ENCODE measurements around the gene PDHX. TPM values are rescaled to one million over a fixed set of nuclear protein-coding genes. Genes with fewer than 3 reads are reported as not detected.

The PDHX gene
- total RNA-seq, 1 donor from 2014 or later, result 18.6 TPM

DNA sequence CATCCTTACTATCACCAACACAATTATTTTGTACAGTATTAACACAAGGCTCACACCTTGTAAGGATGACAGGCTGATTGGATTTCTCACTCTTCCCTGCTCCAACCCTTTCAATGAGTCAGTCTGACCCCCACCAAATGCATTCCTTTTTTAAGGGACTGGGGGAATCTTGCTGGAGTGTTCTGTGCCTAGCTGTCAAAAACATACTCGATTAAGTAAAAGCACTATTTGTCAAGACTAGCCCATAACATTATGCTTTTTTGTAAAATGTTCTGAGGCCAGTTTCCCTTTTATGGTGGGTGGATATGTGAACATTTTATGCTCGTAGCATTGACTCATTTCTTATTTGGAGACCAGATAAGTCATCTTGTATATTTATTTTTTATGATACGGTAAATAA, 87.2 kb downstream of the PDHX start:
- DNase-seq (no peak), ATAC-seq (ENCODE audit: low read depth) (no peak)
- Mint-ChIP-seq H3K4me3 (no peak overlapping the region), H3K4me1 (peaks cover 60% of the 10 kb centered on the region), H3K9me3 (no peaks in the 10 kb centered on the region), H3K36me3 (ENCODE audit: low read depth) (no peaks in the 10 kb centered on the region), H3K27ac (peak overlapping the region; percentile 53), H3K27me3 (no peaks in the 10 kb centered on the region)
- intact Hi-C loops (cut with micrococcal nuclease), result no loop called here
- POLR2A ChIA-PET, result interaction anchor here (5.8 kb wide), 1 partner anchor 137 kb away, joined by 54 read pairs; the partner anchor contains the start of gene CD44
- no peak for TF ChIP-seq CTCF (IDR thresholded peaks at IDR 0.05)
- CTCF ChIA-PET, result no interaction called here

DNA sequence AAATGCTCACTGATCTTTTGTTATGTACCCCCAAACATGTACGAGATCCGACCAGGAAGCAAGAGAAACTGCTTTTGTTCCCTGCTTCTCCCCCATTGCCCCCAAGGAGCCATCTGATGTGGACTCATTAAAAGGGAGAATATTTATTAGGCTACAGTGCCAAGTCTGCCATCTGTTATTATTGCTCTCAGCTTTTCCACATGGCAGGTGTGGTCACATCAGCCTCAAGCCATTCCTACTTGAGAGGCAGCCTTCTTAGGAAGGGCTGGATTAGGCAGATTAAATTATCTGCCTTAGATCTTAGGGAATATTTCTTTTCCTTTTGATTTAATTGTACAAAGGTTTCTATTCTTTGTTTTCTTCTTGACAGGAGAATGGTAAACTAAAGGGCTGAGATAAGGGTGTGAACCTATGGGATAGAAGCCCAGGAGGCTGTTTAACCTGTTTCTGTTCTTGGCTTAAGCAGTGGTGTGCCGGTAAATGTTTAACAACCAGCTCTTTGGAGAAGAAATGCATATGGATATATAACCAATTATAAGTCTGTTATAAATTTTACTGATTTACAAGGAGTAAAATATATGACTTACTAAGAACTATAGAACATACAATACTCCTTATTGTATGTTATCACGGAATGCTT, 88.8 kb downstream of the PDHX start:
- Mint-ChIP-seq H3K4me3 (no peak overlapping the region), H3K9me3 (no peaks in the 10 kb centered on the region), H3K27ac (peak overlapping the region; percentile 4), H3K36me3 (ENCODE audit: low read depth) (no peaks in the 10 kb centered on the region), H3K27me3 (no peaks in the 10 kb centered on the region), H3K4me1 (peaks cover 58% of the 10 kb centered on the region)
- TF ChIP-seq CTCF (IDR thresholded peaks at IDR 0.05), result no peak
- POLR2A ChIA-PET, result interaction anchor here (0.6 to 4.1 kb wide), 5 partner anchors 31 to 178 kb away, joined by 3 to 17 read pairs (median 6); no protein-coding TSS in a partner anchor
- intact Hi-C loops (cut with micrococcal nuclease), result no loop called here
- no peak for ATAC-seq (ENCODE audit: low read depth)
- DNase-seq, result no peak
- CTCF ChIA-PET, result no interaction called here

DNA sequence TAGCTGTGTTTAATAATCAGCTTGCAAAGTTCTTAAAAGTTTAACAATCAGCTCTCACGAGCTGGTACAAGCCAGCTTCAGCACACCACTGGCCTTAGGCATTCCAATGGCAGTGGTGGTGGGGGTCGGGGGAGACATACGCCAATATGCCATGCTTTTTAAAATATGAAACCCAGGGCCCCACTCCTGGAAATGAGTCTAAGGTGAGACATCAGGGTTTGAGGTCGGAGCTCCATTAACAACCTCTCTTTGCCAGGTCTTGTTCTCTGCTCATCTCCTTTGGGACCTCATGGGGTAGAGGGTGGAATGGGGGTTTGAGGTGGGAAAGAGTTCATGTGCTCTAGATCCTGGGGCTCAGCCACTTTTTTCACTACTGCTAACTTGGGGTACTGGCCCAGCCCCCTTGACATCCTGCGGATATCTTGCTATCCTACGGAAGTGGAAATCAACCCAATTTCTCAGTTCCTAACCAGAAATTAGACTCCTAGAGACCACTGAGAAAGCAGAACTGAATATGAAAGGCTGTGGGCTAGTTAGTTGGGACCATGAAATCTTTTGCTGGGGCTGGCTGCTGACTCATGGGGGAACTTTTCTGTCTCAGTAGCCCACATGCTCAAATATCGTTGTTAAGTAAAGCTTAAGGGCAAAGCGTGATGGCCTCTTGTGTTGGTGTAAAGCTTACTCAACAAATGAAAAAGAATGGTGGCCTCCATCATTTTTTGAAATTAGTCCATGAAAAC, 90.1 kb downstream of the PDHX start:
- ATAC-seq (ENCODE audit: low read depth), result peak; percentile 92
- H3K27me3 Mint-ChIP-seq, result no peaks in the 10 kb centered on the region
- H3K4me1 Mint-ChIP-seq, result peaks cover 58% of the 10 kb centered on the region
- intact Hi-C loops (cut with micrococcal nuclease), result loop anchor here (1.0 to 2.0 kb wide), 4 partner anchors 24 to 120 kb away; no protein-coding TSS in a partner anchor
- no peaks in the 10 kb centered on the region for H3K36me3 Mint-ChIP-seq (ENCODE audit: low read depth)
- DNase-seq, result peak; percentile 27
- H3K9me3 Mint-ChIP-seq, result no peaks in the 10 kb centered on the region
- H3K27ac Mint-ChIP-seq, result peak overlapping the region; percentile 84
- ChIA-PET CTCF (interaction anchor here (0.7 to 1.4 kb wide), 6 partner anchors 23 to 230 kb away, joined by 3 to 4 read pairs (median 3); no protein-coding TSS in a partner anchor), POLR2A (interaction anchor here (0.7 to 4.1 kb wide), 16 partner anchors 23 to 156 kb away, joined by 3 to 26 read pairs (median 6); partner anchors contain the start of gene CD44)
- TF ChIP-seq CTCF (IDR thresholded peaks at IDR 0.05), result no peak
- peak overlapping the region; percentile 28 for H3K4me3 Mint-ChIP-seq

DNA sequence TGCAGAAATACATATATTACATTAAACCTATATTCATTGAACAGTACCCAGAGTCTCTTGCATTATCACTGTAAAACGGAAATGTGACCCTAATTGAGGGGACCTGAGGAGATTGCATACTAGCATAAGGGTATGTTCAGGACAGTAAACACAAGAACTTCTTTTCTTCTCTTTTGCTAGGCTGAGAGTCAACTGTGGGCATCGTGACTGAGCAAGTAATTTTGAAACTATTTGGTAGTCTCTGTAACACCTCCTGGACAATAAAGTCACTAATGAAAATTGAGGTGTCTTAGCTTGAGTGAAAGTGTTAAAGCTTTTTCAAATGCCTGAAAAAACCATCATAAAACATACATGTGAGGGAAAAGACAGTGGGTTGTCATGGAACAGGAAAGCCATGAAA, 90.9 kb downstream of the PDHX start:
- no peaks in the 10 kb centered on the region for H3K9me3 Mint-ChIP-seq
- H3K36me3 Mint-ChIP-seq (ENCODE audit: low read depth), result no peaks in the 10 kb centered on the region
- H3K27me3 Mint-ChIP-seq, result no peaks in the 10 kb centered on the region
- peaks cover 62% of the 10 kb centered on the region for H3K4me1 Mint-ChIP-seq
- POLR2A ChIA-PET, result interaction anchor here (0.6 to 4.1 kb wide), 16 partner anchors 23 to 207 kb away, joined by 3 to 26 read pairs (median 4); partner anchors contain the start of gene CD44
- ATAC-seq (ENCODE audit: low read depth) (no peak), DNase-seq (no peak)
- CTCF ChIA-PET, result interaction anchor here (0.7 to 1.4 kb wide), 3 partner anchors 22 to 144 kb away, joined by 3 to 4 read pairs (median 3); no protein-coding TSS in a partner anchor
- TF ChIP-seq CTCF (IDR thresholded peaks at IDR 0.05), result no peak
- intact Hi-C loops (cut with micrococcal nuclease), result loop anchor here (2.0 kb wide), 1 partner anchor 120 kb away; no protein-coding TSS in a partner anchor
- peak overlapping the region; percentile 46 for H3K4me3 Mint-ChIP-seq
- H3K27ac Mint-ChIP-seq, result peak overlapping the region; percentile 84

Data from activated B cell treated with CpG ODN at 0.5 μM for 24 hours (primary cell).